Thyroid gland (tissue), 4 donors: Measurements from ENCODE around the gene C10orf90.

Experiments
- POLR2A ChIP-seq, 2 donors: fragments of 450-650 bp; IDR thresholded peaks; one replicate each; pipeline ENCODE4 v1.6.1; 2017; ENCODE audit warnings: antibody characterized with exemption in 2 of 2, mild to moderate bottlenecking in 2 of 2, moderate library complexity in 1 of 2
- TF ChIP-seq, protein P1 (sequence below), 6 experiments: fragments of 200-600 bp in 3 of 6; fragments of 450-650 bp in 3 of 6; sonication (generic) in 3 of 6; IDR thresholded peaks; one replicate each; pipeline ENCODE4 v1.5.1; 2016 to 2019; ENCODE audit warnings: antibody characterized with exemption in 6 of 6, mild to moderate bottlenecking in 2 of 6, inconsistent platforms in 1 of 6, moderate library complexity in 1 of 6

DNA sequence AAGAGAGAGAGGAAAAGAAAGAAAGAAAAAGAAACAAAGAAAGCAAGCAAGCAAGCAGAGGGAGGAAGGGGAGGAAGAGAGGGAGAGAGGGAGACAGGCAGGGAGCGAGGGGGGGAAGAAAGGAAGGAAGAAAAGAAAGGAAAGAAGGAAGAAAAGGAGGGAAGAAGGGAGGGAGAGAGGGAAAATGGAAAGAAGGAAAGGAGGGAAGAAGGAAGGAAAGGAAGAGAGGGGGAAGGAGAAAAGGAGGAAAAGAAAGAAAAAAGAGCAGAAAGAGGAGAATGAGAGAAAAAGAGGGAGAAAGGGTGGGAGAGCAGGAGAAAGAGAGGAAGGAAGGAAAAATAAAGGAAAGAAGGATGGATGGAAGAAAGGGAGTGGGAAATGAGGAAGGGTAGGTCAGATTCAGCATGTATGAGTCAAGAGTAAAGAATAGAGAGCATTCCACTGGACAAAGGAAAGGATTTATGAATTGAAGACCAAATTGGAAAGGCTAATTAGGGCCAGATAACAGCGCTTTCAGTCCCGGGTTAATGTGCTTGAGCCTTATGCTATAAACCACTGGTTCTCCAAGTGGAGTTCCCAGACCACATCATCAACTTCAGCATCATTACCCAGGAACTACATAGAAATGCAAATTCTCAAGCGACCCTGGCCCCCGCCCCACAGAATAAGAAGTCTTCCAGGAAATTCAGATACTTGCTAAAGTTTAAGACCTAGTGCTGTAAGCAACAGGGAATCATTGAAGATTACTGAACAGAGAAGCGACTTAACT, 85.1 kb downstream of the C10orf90 start:
- TF ChIP-seq, protein P1, sequence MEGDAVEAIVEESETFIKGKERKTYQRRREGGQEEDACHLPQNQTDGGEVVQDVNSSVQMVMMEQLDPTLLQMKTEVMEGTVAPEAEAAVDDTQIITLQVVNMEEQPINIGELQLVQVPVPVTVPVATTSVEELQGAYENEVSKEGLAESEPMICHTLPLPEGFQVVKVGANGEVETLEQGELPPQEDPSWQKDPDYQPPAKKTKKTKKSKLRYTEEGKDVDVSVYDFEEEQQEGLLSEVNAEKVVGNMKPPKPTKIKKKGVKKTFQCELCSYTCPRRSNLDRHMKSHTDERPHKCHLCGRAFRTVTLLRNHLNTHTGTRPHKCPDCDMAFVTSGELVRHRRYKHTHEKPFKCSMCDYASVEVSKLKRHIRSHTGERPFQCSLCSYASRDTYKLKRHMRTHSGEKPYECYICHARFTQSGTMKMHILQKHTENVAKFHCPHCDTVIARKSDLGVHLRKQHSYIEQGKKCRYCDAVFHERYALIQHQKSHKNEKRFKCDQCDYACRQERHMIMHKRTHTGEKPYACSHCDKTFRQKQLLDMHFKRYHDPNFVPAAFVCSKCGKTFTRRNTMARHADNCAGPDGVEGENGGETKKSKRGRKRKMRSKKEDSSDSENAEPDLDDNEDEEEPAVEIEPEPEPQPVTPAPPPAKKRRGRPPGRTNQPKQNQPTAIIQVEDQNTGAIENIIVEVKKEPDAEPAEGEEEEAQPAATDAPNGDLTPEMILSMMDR (IDR thresholded peaks at IDR 0.05), result no peak
- no peak for TF ChIP-seq POLR2A (IDR thresholded peaks at IDR 0.05)
